ENCODE measurements around the gene CACNA1C. TPM values are rescaled to one million over a fixed set of nuclear protein-coding genes. Genes with fewer than 3 reads are reported as not detected.

The CACNA1C gene
- total RNA-seq, 2 donors from 2014 or later = 8.1 to 18.2 TPM

DNA sequence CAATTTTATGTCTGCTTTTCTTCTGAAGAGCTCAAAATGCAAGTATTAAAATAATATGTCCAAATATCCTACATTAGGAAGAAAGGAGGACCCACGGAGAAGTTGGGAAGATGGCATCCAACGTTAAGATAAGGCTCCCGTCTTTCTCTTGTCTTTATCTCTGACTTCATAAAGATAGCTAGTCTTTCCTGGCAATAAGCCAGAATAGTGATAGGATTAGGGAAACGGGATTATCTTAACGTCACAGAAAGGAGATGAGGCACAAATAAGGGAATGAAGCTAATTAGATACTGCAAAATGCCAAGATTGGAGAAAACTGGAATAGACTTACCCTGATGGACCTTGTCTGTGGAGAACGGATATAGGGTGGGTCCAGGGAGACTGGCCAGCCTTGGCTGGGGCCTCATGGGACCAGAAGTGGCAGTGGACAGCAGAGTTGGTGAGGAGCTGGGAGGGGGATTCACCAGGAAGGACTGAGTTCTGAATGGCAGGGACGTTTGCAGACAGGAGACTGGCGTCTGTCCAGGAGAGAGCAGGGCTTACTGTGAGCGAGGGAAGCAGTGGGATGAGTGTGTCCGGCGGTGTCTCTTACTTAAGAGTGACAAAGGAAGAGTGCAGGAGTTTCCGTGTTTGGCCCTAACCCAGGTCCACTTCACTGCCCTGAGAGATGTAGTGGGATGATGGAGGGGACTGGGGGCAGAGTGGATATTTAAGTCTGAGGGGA is 119.9 kb downstream of the CACNA1C start:
- no peak for DNase-seq (ENCODE audit: low spot score)
- Histone ChIP-seq H3K27me3 (replicated peaks; ENCODE audit: insufficient read depth) (no peaks in the 10 kb centered on the region), H3K36me3 (no peaks in the 10 kb centered on the region), H3K9me3 (no peaks in the 10 kb centered on the region), H3K4me3 (no peak overlapping the region), H3K4me1 (replicated peaks) (no peaks in the 10 kb centered on the region), H3K27ac (no peak overlapping the region)
- intact Hi-C loops (cut with DNase I) = loop anchor here (10.0 kb wide), 1 partner anchor 222 kb away; no protein-coding TSS in a partner anchor
- 78% methylated on average over 12 of the region's 12 CpGs for WGBS
- TF ChIP-seq POLR2A (IDR thresholded peaks at IDR 0.05) = no peak
- TF ChIP-seq POLR2AphosphoS5 (IDR thresholded peaks at IDR 0.05) = no peak
- TF ChIP-seq, protein P1, sequence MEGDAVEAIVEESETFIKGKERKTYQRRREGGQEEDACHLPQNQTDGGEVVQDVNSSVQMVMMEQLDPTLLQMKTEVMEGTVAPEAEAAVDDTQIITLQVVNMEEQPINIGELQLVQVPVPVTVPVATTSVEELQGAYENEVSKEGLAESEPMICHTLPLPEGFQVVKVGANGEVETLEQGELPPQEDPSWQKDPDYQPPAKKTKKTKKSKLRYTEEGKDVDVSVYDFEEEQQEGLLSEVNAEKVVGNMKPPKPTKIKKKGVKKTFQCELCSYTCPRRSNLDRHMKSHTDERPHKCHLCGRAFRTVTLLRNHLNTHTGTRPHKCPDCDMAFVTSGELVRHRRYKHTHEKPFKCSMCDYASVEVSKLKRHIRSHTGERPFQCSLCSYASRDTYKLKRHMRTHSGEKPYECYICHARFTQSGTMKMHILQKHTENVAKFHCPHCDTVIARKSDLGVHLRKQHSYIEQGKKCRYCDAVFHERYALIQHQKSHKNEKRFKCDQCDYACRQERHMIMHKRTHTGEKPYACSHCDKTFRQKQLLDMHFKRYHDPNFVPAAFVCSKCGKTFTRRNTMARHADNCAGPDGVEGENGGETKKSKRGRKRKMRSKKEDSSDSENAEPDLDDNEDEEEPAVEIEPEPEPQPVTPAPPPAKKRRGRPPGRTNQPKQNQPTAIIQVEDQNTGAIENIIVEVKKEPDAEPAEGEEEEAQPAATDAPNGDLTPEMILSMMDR (IDR thresholded peaks at IDR 0.05) = no peak

DNA sequence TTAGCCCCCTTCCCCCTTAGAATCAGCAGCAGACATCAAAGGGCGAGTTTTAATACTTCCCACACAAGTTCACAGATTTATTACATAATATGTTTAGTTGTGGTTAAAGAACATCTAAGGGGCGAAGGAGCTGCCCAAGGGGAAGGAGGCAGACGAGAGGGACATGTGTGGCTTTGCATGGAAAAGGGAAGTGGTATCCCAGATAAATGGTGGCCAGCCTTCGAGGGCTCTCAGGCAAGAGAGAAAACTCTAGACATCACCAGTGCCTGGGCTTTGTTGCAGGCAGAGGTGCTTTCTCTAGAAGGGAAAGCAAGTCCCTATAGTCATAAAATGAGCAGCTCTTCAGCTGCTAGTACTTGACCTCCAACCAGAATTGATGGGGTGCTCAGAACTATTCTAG is 121.2 kb downstream of the CACNA1C start:
- WGBS = 75% methylated on average over 4 of the region's 4 CpGs
- intact Hi-C loops (cut with DNase I) = loop anchor here (10.0 kb wide), 1 partner anchor 221 kb away; no protein-coding TSS in a partner anchor
- H3K4me3 ChIP-seq = no peak overlapping the region
- no peak for DNase-seq (ENCODE audit: low spot score)
- H3K36me3 ChIP-seq = no peaks in the 10 kb centered on the region
- TF ChIP-seq, protein P1 (IDR thresholded peaks at IDR 0.05) = no peak
- TF ChIP-seq POLR2AphosphoS5 (IDR thresholded peaks at IDR 0.05) (no peak), POLR2A (IDR thresholded peaks at IDR 0.05) (no peak)
- no peaks in the 10 kb centered on the region for H3K9me3 ChIP-seq
- no peak overlapping the region for H3K27ac ChIP-seq
- no peaks in the 10 kb centered on the region for H3K27me3 ChIP-seq (replicated peaks; ENCODE audit: insufficient read depth)
- H3K4me1 ChIP-seq (replicated peaks) = no peaks in the 10 kb centered on the region

DNA sequence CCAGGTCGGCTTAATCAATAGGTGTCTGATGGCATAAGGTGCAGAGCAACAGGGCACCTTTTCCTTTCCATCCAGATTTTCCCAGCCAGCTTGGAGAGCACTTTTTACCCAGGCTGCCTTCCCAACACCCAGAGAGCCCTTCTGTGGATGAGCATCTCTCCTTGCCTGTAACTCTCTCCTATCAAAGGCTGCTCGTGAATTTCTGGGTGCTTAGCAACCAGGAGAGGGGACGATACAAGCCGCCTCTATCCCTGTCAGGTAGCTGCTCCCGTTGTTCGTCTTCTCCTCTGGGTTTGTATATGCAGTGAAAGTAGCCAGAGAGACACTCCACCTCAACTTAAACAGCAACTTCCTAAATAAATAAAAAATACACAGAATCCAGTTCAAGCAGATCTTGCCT is 124.2 kb downstream of the CACNA1C start:
- Histone ChIP-seq H3K4me3 (no peak overlapping the region), H3K27me3 (replicated peaks; ENCODE audit: insufficient read depth) (no peaks in the 10 kb centered on the region), H3K27ac (no peak overlapping the region), H3K4me1 (replicated peaks) (no peaks in the 10 kb centered on the region), H3K9me3 (no peaks in the 10 kb centered on the region), H3K36me3 (no peaks in the 10 kb centered on the region)
- no peak for TF ChIP-seq POLR2A (IDR thresholded peaks at IDR 0.05)
- no peak for TF ChIP-seq POLR2AphosphoS5 (IDR thresholded peaks at IDR 0.05)
- TF ChIP-seq, protein P1 (IDR thresholded peaks at IDR 0.05) = no peak
- intact Hi-C loops (cut with DNase I) = loop anchor here (10.0 kb wide), 1 partner anchor 218 kb away; no protein-coding TSS in a partner anchor
- 67% methylated on average over 6 of the region's 6 CpGs for WGBS
- DNase-seq (ENCODE audit: low spot score) = no peak

DNA sequence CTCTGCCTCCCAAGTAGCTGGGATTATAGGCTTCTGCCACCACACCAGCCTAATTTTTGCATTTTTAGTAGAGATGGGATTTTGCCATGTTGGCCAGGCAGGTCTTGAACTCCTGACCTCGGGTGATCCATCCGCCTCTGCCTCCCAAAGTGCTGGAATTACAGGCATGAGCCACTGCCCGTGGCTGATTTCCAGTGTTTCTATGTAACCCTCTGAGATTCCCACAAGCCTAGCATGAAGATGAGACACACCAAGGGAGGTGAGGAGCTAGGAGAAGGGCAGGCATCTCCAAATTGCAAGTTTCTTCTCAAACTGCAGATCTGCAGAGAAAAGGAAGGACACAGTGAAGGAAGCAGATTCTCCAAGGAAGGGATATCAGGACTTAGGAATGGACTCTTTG is 125.0 kb downstream of the CACNA1C start:
- WGBS = 68% methylated on average over 3 of the region's 3 CpGs
- intact Hi-C loops (cut with DNase I) = loop anchor here (10.0 kb wide), 1 partner anchor 217 kb away; no protein-coding TSS in a partner anchor
- no peak for TF ChIP-seq POLR2A (IDR thresholded peaks at IDR 0.05)
- Histone ChIP-seq H3K4me1 (replicated peaks) (no peaks in the 10 kb centered on the region), H3K36me3 (no peaks in the 10 kb centered on the region), H3K9me3 (no peaks in the 10 kb centered on the region), H3K27me3 (replicated peaks; ENCODE audit: insufficient read depth) (no peaks in the 10 kb centered on the region), H3K27ac (no peak overlapping the region), H3K4me3 (no peak overlapping the region)
- no peak for DNase-seq (ENCODE audit: low spot score)

DNA sequence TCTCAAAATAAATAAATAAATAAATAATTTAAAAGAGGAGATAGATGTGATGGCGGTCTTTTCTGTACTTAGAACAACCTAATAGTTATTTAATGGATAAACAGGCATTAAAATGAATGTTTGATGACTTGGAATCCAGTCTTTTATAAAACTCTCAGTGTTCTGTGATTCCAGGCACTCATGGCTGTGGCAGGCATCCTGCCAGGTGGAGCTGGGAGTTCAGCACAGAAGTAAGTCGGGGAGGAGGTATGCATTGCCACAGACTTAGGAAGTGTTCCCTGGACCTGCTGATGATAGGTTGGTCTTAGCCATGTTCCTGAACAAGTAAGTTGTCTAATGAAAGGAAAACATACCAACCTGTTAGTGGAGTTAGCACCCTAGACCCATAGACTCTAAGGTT is 126.3 kb downstream of the CACNA1C start:
- no peak overlapping the region for H3K27ac ChIP-seq
- TF ChIP-seq POLR2AphosphoS5 (IDR thresholded peaks at IDR 0.05) = no peak
- TF ChIP-seq, protein P1 (IDR thresholded peaks at IDR 0.05) = no peak
- TF ChIP-seq POLR2A (IDR thresholded peaks at IDR 0.05) = no peak
- 67% methylated on average over 2 of the region's 2 CpGs for WGBS
- H3K9me3 ChIP-seq = no peaks in the 10 kb centered on the region
- H3K36me3 ChIP-seq = no peaks in the 10 kb centered on the region
- H3K4me3 ChIP-seq = no peak overlapping the region
- intact Hi-C loops (cut with DNase I) = loop anchor here (10.0 kb wide), 1 partner anchor 216 kb away; no protein-coding TSS in a partner anchor
- no peak for DNase-seq (ENCODE audit: low spot score)
- no peaks in the 10 kb centered on the region for H3K27me3 ChIP-seq (replicated peaks; ENCODE audit: insufficient read depth)
- H3K4me1 ChIP-seq (replicated peaks) = no peaks in the 10 kb centered on the region
